Sigmoid colon (tissue), 7 donors: ENCODE data around the gene ANKLE2. TPM values are rescaled to one million over a fixed set of nuclear protein-coding genes. Genes with fewer than 3 reads are reported as not detected.

Source experiments
- DNase-seq: peaks from one replicate; pipeline ENCODE4 v3.0.0-alpha.2; 2019
- H3K27ac ChIP-seq, 4 donors: fragments of 200-600 bp; sonication (generic); one replicate each; pipeline ENCODE4 v1.5.1; 2016 to 2019; ENCODE audit warnings: mild to moderate bottlenecking in 1 of 4
- H3K27me3 ChIP-seq, 3 donors: fragments of 200-600 bp; sonication (generic); one replicate each; pipeline ENCODE4 v1.5.1; 2019; ENCODE audit warnings: mild to moderate bottlenecking in 1 of 3
- H3K36me3 ChIP-seq, 4 donors: fragments of 200-600 bp; sonication (generic); one replicate each; pipeline ENCODE4 v1.5.1; 2016 to 2019
- H3K4me1 ChIP-seq, 4 donors: fragments of 200-600 bp; sonication (generic); one replicate each; pipeline ENCODE4 v1.5.1; 2017 to 2019
- H3K4me3 ChIP-seq, 4 donors: fragments of 200-600 bp; sonication (generic); one replicate each; pipeline ENCODE4 v1.5.1; 2017 to 2019; ENCODE audit warnings: mild to moderate bottlenecking in 2 of 4, moderate library complexity in 1 of 4
- H3K9me3 ChIP-seq, 4 donors: fragments of 200-600 bp in 3 of 4; sonication (generic) in 3 of 4; one replicate each; pipeline versions ENCODE4 v1.5.1 to v1.6.1; 2013 to 2019
- CTCF ChIP-seq, 4 experiments: fragments of 450-650 bp in 3 of 4; fragments of 200-600 bp in 1 of 4; IDR thresholded peaks; one replicate each; pipeline ENCODE4 v1.5.1; 2016 to 2019; ENCODE audit warnings: antibody characterized with exemption in 4 of 4, mild to moderate bottlenecking in 3 of 4, moderate library complexity in 2 of 4
- EP300 ChIP-seq, 4 donors: sonication (generic); formaldehyde crosslinking; IDR thresholded peaks; one replicate each; pipeline ENCODE4 v1.6.1; 2017; ENCODE audit warnings: antibody characterized with exemption in 4 of 4
- POLR2A ChIP-seq, 2 donors: fragments of 450-650 bp; IDR thresholded peaks; one replicate each; pipeline ENCODE4 v1.6.1; 2016; ENCODE audit warnings: antibody characterized with exemption in 2 of 2, mild to moderate bottlenecking in 2 of 2, moderate library complexity in 2 of 2
- POLR2AphosphoS5 ChIP-seq, 4 donors: sonication (generic); formaldehyde crosslinking; IDR thresholded peaks; one replicate each; pipeline ENCODE4 v1.6.1; 2017; ENCODE audit warnings: antibody characterized with exemption in 4 of 4
- WGBS, 2 donors: extraction: QIAGEN DNeasy Blood & Tissue Kit; methylation state at CpG; one replicate each; pipeline ENCODE4 v1.1.7; 2013; 5-methylcytosine and 5-hydroxymethylcytosine counted together
- intact Hi-C: fragments of 100-400 bp; cut with DNase I; formaldehyde crosslinking; loops from one replicate; pipeline ENCODE4 v1.15.1; 2023
- polyA plus RNA-seq, 3 donors: library from polyadenylated mRNA; stranded (reverse); fragments of 200-250 nt; gene quantifications; one replicate each; pipeline ENCODE4 v1.2.3, GENCODE V29; 2013
- total RNA-seq, 4 donors: library from RNA; depleted of rRNA; stranded (reverse); fragments of >200 nt; gene quantifications; one replicate each; pipeline ENCODE4 v1.1.0, GENCODE V29; 2016
- donor health status: healthy with polysubstance abuse.
- donor health status: Bipolar disorder and iron deficiency.
- donor health status: healthy.

ANKLE2 gene
- total and polyA plus RNA-seq, 7 donors, result 7.2 to 58.4 (median 35.9) TPM

- intact Hi-C loops, result no loop called here
- 95 to 96% methylated on average over 22 of the region's 22 CpGs for whole genome bisulfite sequencing, 2 donors
- no peaks in the 10 kb centered on the region for H3K9me3 ChIP-seq
- DNase-seq, result no peak
- H3K4me3 ChIP-seq, result no peak overlapping the region
- peaks cover 44 to 99% (median 81%) of the 10 kb centered on the region in 4 donors for H3K36me3 ChIP-seq
- TF ChIP-seq POLR2A (IDR thresholded peaks at IDR 0.05), result no peak
- H3K4me1 ChIP-seq, result no peaks in the 10 kb centered on the region
- H3K27me3 ChIP-seq, result no peaks in the 10 kb centered on the region
- no peak overlapping the region for H3K27ac ChIP-seq
Observed at GRCh38 chr12:132747896-132748295, 13.7 kb downstream of the ANKLE2 start.

DNA sequence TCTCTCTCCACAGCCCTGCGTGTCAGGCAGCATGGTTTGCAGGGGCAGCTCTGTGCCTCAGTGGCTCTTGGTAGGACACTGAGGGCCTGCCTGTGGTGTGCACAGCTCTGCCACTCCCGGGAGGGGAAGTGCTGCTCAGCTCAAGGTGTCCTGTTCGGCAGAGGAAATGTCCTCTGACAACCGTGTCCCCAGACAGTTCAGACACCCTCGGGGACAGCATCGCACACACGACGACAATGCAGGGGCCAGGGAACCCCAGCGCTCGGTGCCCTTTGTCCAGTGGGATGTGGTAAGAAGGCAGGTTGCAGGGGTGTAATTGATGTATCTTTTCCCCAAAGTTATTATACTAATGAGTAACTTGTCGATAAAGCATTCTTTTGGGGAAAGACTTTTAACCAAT, 14.2 kb downstream of the ANKLE2 start:
- 96% methylated on average over 11 of the region's 11 CpGs for WGBS, 2 donors
- intact Hi-C loops, result no loop called here
- H3K9me3 ChIP-seq, result no peaks in the 10 kb centered on the region
- DNase-seq, result no peak
- H3K4me1 ChIP-seq, result no peaks in the 10 kb centered on the region
- no peak overlapping the region for H3K27ac ChIP-seq
- TF ChIP-seq POLR2AphosphoS5 (IDR thresholded peaks at IDR 0.05) (no peak), EP300 (IDR thresholded peaks at IDR 0.05) (no peak), CTCF (IDR thresholded peaks at IDR 0.05) (no peak), POLR2A (IDR thresholded peaks at IDR 0.05) (no peak)
- H3K27me3 ChIP-seq, result no peaks in the 10 kb centered on the region
- peaks cover 47 to 99% (median 85%) of the 10 kb centered on the region in 4 donors for H3K36me3 ChIP-seq
- H3K4me3 ChIP-seq, result no peak overlapping the region

- H3K9me3 ChIP-seq, result no peaks in the 10 kb centered on the region
- H3K36me3 ChIP-seq, result peaks cover 47 to 99% (median 85%) of the 10 kb centered on the region in 4 donors
- H3K4me3 ChIP-seq, result no peak overlapping the region
- intact Hi-C loops, result no loop called here
- no peaks in the 10 kb centered on the region for H3K4me1 ChIP-seq
- no peak overlapping the region for H3K27ac ChIP-seq
- no peak for TF ChIP-seq POLR2A (IDR thresholded peaks at IDR 0.05)
- no peak for TF ChIP-seq POLR2AphosphoS5 (IDR thresholded peaks at IDR 0.05)
- no peak for TF ChIP-seq CTCF (IDR thresholded peaks at IDR 0.05)
- no peak for TF ChIP-seq EP300 (IDR thresholded peaks at IDR 0.05)
- 94 to 95% methylated on average over 3 of the region's 3 CpGs for WGBS, 2 donors
- H3K27me3 ChIP-seq, result no peaks in the 10 kb centered on the region
- no peak for DNase-seq
Observed at GRCh38 chr12:132746613-132747012, 15.0 kb downstream of the ANKLE2 start.

GRCh38 chr12:132743831-132744230, 17.8 kb downstream of the ANKLE2 start:
- 89 to 90% methylated on average over 13 of the region's 13 CpGs for WGBS, 2 donors
- Histone ChIP-seq H3K27ac (no peak overlapping the region), H3K36me3 (peaks cover 65 to 99% (median 83%) of the 10 kb centered on the region in 4 donors), H3K4me1 (no peaks in the 10 kb centered on the region), H3K9me3 (no peaks in the 10 kb centered on the region), H3K4me3 (no peak overlapping the region), H3K27me3 (no peaks in the 10 kb centered on the region)
- TF ChIP-seq POLR2AphosphoS5 (IDR thresholded peaks at IDR 0.05) (no peak), CTCF (IDR thresholded peaks at IDR 0.05) (no peak), EP300 (IDR thresholded peaks at IDR 0.05) (no peak), POLR2A (IDR thresholded peaks at IDR 0.05) (no peak)
- intact Hi-C loops, result no loop called here
- DNase-seq, result no peak

DNA sequence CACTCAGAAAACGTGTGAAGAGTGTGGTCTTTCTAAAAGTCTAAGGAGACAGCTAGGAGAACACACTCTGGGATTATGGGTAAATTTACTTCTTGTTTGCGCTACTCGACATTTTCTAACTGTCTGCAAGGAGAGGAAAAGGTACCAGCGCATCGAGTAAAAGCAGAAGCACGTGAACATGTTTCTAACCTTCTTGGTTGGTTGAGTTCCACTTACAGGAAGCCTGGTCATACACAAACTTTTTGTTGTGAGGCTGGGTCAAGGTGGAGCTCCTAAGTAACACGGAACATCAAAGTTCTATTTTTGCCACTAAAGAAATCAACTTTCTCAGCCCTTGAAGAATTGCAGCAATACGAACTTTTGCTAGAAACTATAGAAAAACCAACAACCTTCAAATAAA, 20.0 kb downstream of the ANKLE2 start:
- TF ChIP-seq POLR2A (IDR thresholded peaks at IDR 0.05) (no peak), POLR2AphosphoS5 (IDR thresholded peaks at IDR 0.05) (no peak), EP300 (IDR thresholded peaks at IDR 0.05) (no peak), CTCF (IDR thresholded peaks at IDR 0.05) (no peak)
- Histone ChIP-seq H3K27ac (no peak overlapping the region), H3K9me3 (no peaks in the 10 kb centered on the region), H3K27me3 (no peaks in the 10 kb centered on the region), H3K4me3 (no peak overlapping the region), H3K4me1 (no peaks in the 10 kb centered on the region), H3K36me3 (peaks cover 45 to 99% (median 79%) of the 10 kb centered on the region in 4 donors)
- no peak for DNase-seq
- 79 to 92% methylated on average over 8 of the region's 8 CpGs for WGBS, 2 donors
- intact Hi-C loops, result no loop called here
